NCI-H187 (cell line): Measurements from ENCODE around the gene TTF1.
A peak's percentile ranks its signal among the peaks of the same experiment; 100 is the strongest.

Experiments
- DNase-seq, 2 experiments: peaks; one replicate each; lab custom pipeline; 2025; lab: John Stamatoyannopoulos, UW

TTF1 gene

GRCh38 chr9:132364068-132364467 is 42.6 kb downstream of the TTF1 start:
- no peak for DNase-seq

- no peak for DNase-seq
Measured at GRCh38 chr9:132357764-132358163, 48.9 kb downstream of the TTF1 start.

- no peak for DNase-seq
Measured at GRCh38 chr9:132356324-132356924, 50.2 kb downstream of the TTF1 start.

DNA sequence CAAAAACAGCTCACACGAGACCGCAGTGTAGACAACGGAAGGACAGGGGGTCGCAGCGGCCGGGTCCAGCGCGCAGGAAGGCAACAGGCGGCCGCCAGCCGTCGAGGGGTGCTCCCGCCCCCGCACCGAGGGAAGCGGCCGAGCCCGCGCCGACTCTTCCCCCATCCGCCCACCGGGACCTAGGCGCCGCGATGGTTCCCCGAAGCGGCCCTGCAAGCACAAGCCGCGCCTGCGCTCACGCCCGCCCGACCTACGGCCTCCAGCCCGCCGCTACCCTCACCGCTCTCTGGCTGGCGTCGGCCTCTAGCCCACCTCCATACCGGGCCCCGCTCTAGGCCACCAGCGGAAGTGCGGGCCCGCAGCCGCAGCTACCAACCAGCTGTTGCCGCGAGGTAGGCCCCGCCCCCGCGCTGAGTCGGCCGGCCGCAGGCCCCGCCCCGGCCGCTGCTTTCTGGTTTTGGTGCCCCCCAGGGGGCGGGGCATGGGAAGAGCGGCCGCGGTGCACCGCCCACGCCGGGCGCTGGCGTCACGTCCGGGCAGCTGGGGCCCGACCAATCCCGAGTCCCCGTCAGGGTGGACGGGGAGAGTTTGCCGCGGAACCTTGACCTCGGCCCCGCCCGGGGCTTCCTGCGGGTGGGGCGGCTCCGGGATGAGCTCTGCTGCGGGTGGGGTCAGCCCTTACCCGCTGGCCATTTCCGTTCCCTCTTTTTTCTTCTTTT is 51.8 kb downstream of the TTF1 start, which contains the start of gene SETX:
Gene SETX (minus strand): TSS at position 350 of the 719 bp plus-strand sequence. CDS start 5,558 bp downstream, outside the sequence.
- peak; percentile 86 to 89 for DNase-seq

DNA sequence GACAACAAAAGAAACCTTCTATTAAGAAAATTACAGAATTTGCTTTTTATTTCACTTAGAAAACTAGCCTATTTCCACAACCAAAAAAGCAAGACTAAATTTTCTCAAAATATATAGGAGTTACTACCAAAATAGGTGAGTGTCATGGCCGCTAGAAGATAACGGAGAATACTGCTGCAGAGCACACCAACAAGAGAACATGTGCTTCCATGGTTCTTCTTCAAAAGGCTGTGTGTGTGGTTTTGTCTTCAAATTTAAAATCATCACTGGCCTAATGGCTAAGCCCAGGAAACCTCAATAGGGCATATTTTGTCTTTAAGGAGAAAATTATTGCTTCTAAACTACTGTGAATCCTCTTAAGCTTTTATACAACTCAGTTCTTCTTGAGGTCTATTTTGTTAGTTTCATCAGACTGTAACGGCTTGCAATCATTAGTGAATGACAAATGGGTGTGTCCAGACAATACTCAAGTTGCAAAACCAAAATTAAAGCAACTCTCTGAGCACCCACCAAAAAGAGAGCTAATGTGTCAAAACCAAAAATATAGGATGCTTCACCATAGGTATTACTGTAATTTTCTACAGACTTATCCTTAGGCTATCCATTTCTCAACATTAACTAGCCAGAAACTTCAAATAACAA is 55.1 kb downstream of the TTF1 start:
- DNase-seq: no peak

GRCh38 chr9:132350861-132351315 is 55.8 kb downstream of the TTF1 start:
- DNase-seq: no peak

DNA sequence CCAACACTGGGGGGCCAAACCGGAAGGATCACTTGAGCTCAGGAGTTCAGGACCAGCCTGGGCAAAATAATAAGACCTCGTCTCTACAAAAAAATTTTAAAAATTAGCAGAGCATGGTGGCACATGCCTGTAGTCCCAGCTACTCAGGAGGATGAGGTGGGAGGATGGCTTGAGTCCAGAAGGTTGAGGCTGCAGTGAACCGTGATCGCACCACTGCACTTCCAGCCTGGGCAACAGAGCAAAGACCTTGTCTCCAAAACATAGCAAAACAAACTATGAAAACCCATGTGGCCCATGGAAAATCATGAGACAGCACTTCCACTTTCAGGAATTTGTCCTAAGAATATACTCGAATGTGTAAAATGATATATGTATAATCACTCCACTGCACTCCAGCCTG is 58.0 kb downstream of the TTF1 start:
- DNase-seq: no peak

- no peak for DNase-seq
Measured at GRCh38 chr9:132346177-132346576, 60.5 kb downstream of the TTF1 start.

GRCh38 chr9:132341177-132341840 is 65.3 kb downstream of the TTF1 start:
- no peak for DNase-seq

GRCh38 chr9:132334364-132334763 is 72.3 kb downstream of the TTF1 start:
- no peak for DNase-seq

DNA sequence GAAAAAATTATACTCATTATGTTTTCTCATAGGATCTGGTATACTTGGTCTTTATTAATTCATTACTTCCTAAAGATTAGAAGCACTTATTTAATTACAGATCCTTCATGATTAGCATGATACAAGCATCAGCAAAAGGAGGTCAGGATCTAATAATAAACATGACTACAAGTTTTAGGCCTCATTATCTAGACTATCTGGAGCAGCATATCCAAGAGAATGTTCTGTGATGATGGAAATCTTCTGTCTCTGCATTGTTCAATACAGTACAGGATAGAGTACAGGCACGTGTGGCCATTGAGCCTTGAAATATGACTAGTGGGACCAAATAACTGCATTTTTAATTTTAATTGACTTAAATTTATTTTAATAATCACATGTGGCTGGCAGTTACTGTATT is 73.1 kb downstream of the TTF1 start:
- DNase-seq: no peak

- no peak for DNase-seq
Measured at GRCh38 chr9:132328580-132328979, 78.1 kb downstream of the TTF1 start.

DNA sequence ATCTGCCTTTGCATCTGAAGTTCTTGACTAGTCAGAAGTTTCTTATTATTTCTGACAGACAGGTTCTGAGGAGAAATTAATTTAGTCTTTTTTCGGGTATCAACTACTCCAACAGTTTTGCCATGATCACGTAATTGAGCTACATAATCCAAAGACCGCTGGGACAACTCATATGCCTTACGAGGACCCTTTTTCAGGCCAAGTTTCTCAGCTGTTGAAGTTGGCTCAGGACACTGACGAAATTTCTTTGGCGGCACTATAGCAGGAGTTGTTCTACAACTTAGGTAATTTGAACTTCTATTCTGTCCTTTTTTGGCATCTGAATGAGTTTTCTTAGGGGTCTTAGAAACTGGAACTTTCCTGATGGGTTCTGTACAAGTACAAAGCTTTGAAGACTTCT is 79.1 kb downstream of the TTF1 start:
- DNase-seq: no peak
